ENCODE results near the gene HSPB6.

HSPB6 gene

GRCh38 chr19:35718345-35719041 is 38.3 kb downstream of the HSPB6 start:
- Histone ChIP-seq H3K27me3 (ENCODE audit: insufficient read depth, low read length) (peaks cover 3% of the 10 kb centered on the region; the same call in 1 of the 2 replicates), H3F3A (ENCODE audit: insufficient read depth, low read length) (no peaks in the 10 kb centered on the region), H3K4me1 (ENCODE audit: insufficient read depth, low read length, severe bottlenecking) (peaks cover 22% of the 10 kb centered on the region), H3K9me2 (ENCODE audit: low read depth, low read length) (no peaks in the 10 kb centered on the region), H3K36me3 (ENCODE audit: insufficient read depth, low read length) (peaks cover 35% of the 10 kb centered on the region), H3K9me3 (ENCODE audit: low read length) (no peaks in the 10 kb centered on the region), H3K4me2 (ENCODE audit: low read length) (peak overlapping the region; percentile 84), H4K20me1 (ENCODE audit: insufficient read depth, low read length) (no peaks in the 10 kb centered on the region), H2AFZ (ENCODE audit: low read length) (no peak overlapping the region), H3K79me2 (ENCODE audit: insufficient read depth, low read length) (peaks cover 8% of the 10 kb centered on the region), H3K27ac (ENCODE audit: low read depth, low read length, poor library complexity, severe bottlenecking) (no peak overlapping the region), H3K9ac (ENCODE audit: low read length) (peak overlapping the region; percentile 83), H3K4me3 (ENCODE audit: low read depth, low read length, poor library complexity, severe bottlenecking) (peak overlapping the region; percentile 77)
- no peak for TF ChIP-seq EZH2 (IDR thresholded peaks at IDR 0.05; ENCODE audit: borderline replicate concordance, low read length)
- TF ChIP-seq CTCF (IDR thresholded peaks at IDR 0.05; ENCODE audit: low read length) = no peak

GRCh38 chr19:35717665-35718344 is 39.0 kb downstream of the HSPB6 start, which contains the start of gene KMT2B:
Gene KMT2B (plus strand): TSS chr19:35718003. CDS start chr19:35718019, 16 bp downstream.
- no peaks in the 10 kb centered on the region for H3F3A ChIP-seq (ENCODE audit: insufficient read depth, low read length)
- no peaks in the 10 kb centered on the region for H3K9me2 ChIP-seq (ENCODE audit: low read depth, low read length)
- no peak within 1 kb of the TSS for H3K27ac ChIP-seq (ENCODE audit: low read depth, low read length, poor library complexity, severe bottlenecking)
- H4K20me1 ChIP-seq (ENCODE audit: insufficient read depth, low read length) = no peaks in the 10 kb centered on the region
- peak within 1 kb of the TSS; percentile 77 for H3K4me3 ChIP-seq (ENCODE audit: low read depth, low read length, poor library complexity, severe bottlenecking)
- peak within 1 kb of the TSS; percentile 83 for H3K9ac ChIP-seq (ENCODE audit: low read length)
- TF ChIP-seq CTCF (IDR thresholded peaks at IDR 0.05; ENCODE audit: low read length) = no peak
- no peak for TF ChIP-seq EZH2 (IDR thresholded peaks at IDR 0.05; ENCODE audit: borderline replicate concordance, low read length)
- peaks cover 22% of the 10 kb centered on the region for H3K4me1 ChIP-seq (ENCODE audit: insufficient read depth, low read length, severe bottlenecking)
- H3K79me2 ChIP-seq (ENCODE audit: insufficient read depth, low read length) = peaks cover 8% of the 10 kb centered on the region
- peaks cover 3% of the 10 kb centered on the region; the same call in 1 of the 2 replicates for H3K27me3 ChIP-seq (ENCODE audit: insufficient read depth, low read length)
- peaks cover 28% of the 10 kb centered on the region for H3K36me3 ChIP-seq (ENCODE audit: insufficient read depth, low read length)
- H2AFZ ChIP-seq (ENCODE audit: low read length) = no peak within 1 kb of the TSS
- H3K4me2 ChIP-seq (ENCODE audit: low read length) = peak within 1 kb of the TSS; percentile 84
- H3K9me3 ChIP-seq (ENCODE audit: low read length) = no peaks in the 10 kb centered on the region

DNA sequence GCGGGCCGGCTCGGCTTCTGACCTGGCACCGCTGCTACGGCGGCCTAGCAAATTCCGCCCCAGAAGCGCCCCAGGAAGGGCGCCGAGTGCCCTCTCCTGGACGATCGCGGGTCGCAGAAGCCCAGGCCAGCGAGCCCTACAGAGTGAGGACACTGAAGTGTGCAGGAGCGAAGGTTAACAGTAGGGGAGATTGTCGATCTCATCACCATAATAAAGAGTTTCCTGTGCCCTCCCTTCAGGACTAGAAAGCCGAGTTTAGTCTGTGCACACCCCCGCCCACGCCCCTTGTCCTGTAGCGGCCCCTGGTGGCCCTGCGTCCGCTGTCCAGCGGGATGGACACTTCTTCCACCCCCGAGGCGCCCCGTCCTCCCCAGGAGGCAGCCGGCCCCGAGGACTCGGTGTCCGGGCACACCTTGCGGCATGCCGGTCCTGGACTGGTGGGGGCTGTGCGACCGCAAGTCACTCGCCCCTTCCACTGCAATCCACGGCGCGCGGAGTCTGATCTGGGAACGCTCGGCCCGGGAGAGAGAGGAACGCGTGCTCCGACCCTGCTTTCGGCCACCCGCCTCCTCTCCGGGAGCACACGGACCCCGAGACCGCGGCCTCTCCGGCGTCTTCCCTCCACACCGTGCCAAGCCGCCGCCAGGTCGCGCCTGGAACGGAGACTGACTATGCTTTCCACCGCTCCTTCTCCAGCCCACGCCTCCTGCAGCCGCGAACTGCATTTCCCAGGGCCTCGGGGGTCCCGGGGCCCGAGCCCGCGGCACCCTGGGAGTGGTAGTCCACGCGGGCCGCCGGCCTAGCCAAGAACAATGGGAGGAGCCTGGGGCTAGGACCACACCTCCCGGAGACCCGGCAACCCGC is 39.8 kb downstream of the HSPB6 start:
- no peak for TF ChIP-seq EZH2 (IDR thresholded peaks at IDR 0.05; ENCODE audit: borderline replicate concordance, low read length)
- peak; percentile 85 for TF ChIP-seq CTCF (IDR thresholded peaks at IDR 0.05; ENCODE audit: low read length)
- H3K9me3 ChIP-seq (ENCODE audit: low read length) = no peaks in the 10 kb centered on the region
- H3K79me2 ChIP-seq (ENCODE audit: insufficient read depth, low read length) = peaks cover 8% of the 10 kb centered on the region
- H3K4me1 ChIP-seq (ENCODE audit: insufficient read depth, low read length, severe bottlenecking) = peaks cover 22% of the 10 kb centered on the region
- peaks cover 3% of the 10 kb centered on the region; the same call in 1 of the 2 replicates for H3K27me3 ChIP-seq (ENCODE audit: insufficient read depth, low read length)
- H3K9ac ChIP-seq (ENCODE audit: low read length) = peak overlapping the region; percentile 61
- H3K27ac ChIP-seq (ENCODE audit: low read depth, low read length, poor library complexity, severe bottlenecking) = no peak overlapping the region
- H2AFZ ChIP-seq (ENCODE audit: low read length) = no peak overlapping the region
- peak overlapping the region; percentile 73 for H3K4me2 ChIP-seq (ENCODE audit: low read length)
- H3K4me3 ChIP-seq (ENCODE audit: low read depth, low read length, poor library complexity, severe bottlenecking) = peak overlapping the region; percentile 66
- H3K36me3 ChIP-seq (ENCODE audit: insufficient read depth, low read length) = peaks cover 21% of the 10 kb centered on the region; the same call in 1 of the 2 replicates
- no peaks in the 10 kb centered on the region for H3F3A ChIP-seq (ENCODE audit: insufficient read depth, low read length)
- H3K9me2 ChIP-seq (ENCODE audit: low read depth, low read length) = no peaks in the 10 kb centered on the region
- H4K20me1 ChIP-seq (ENCODE audit: insufficient read depth, low read length) = no peaks in the 10 kb centered on the region

Data from OCI-LY1 (cell line).